Natural killer cell (primary cell): ENCODE measurements around the gene RRN3. TPM values are rescaled to one million over a fixed set of nuclear protein-coding genes. Genes with fewer than 3 reads are reported as not detected.
"Not testable (repeated sequence)": the region's sequence is repeated elsewhere in the genome, so short reads cannot be mapped to it uniquely, and the experiment has no call there.

Source experiments
- ATAC-seq, 3 donors: fragments of 150-1000 bp in 2 of 3; fragments of 200-7000 bp in 1 of 3; cut with Tn5 transposase; 1 replicate in 1 of 3; 2 replicates in 2 of 3; pipeline ENCODE4 v1.10.0; 2021; ENCODE audit warnings: mild to moderate bottlenecking in 2 of 3, moderate library complexity in 2 of 3
- DNase-seq, 2 donors: peaks; one replicate each; pipeline versions ENCODE4 v3.0.0 to v3.0.0-alpha.2; 2013 to 2021; ENCODE audit warnings: mixed read lengths in 1 of 2
- H3K27ac ChIP-seq: one replicate; pipeline ENCODE4 v1.5.1; 2013; ENCODE audit warnings: mild to moderate bottlenecking, low read length
- H3K27me3 ChIP-seq: one replicate; pipeline ENCODE4 v1.6.1; 2013; ENCODE audit warnings: low read length; ENCODE audit not compliant: control insufficient read depth, insufficient read depth
- H3K36me3 ChIP-seq: one replicate; pipeline ENCODE4 v1.6.1; 2013; ENCODE audit warnings: low read length; ENCODE audit not compliant: control insufficient read depth, insufficient read depth
- H3K4me1 ChIP-seq: one replicate; pipeline ENCODE4 v1.6.1; 2013; ENCODE audit warnings: low read length; ENCODE audit not compliant: control insufficient read depth, insufficient read depth
- H3K4me3 ChIP-seq: one replicate; pipeline ENCODE4 v1.5.1; 2013; ENCODE audit warnings: low read length
- H3K9me3 ChIP-seq: one replicate; pipeline ENCODE4 v1.6.1; 2013; ENCODE audit warnings: low read length; ENCODE audit not compliant: control insufficient read depth, insufficient read depth
- H3K27ac Mint-ChIP-seq, 2 donors: one replicate each; pipeline ENCODE4 v1.8.0; 2022; ENCODE audit warnings: mild to moderate bottlenecking in 2 of 2, mixed read lengths in 2 of 2, moderate library complexity in 1 of 2
- H3K27me3 Mint-ChIP-seq, 2 donors: one replicate each; pipeline ENCODE4 v1.8.0; 2022; ENCODE audit warnings: low read depth in 2 of 2, mixed read lengths in 2 of 2
- H3K36me3 Mint-ChIP-seq: one replicate; pipeline ENCODE4 v1.8.0; 2022; ENCODE audit warnings: mixed read lengths
- H3K4me1 Mint-ChIP-seq, 2 donors: one replicate each; pipeline ENCODE4 v1.8.0; 2022; ENCODE audit warnings: mixed read lengths in 2 of 2
- H3K4me3 Mint-ChIP-seq: one replicate; pipeline ENCODE4 v1.8.0; 2022; ENCODE audit warnings: mild to moderate bottlenecking, moderate library complexity, mixed read lengths
- H3K9me3 Mint-ChIP-seq, 2 donors: one replicate each; pipeline ENCODE4 v1.8.0; 2022; ENCODE audit warnings: mixed read lengths in 2 of 2
- CTCF ChIP-seq: fragments of 200-600 bp; IDR thresholded peaks from one replicate; pipeline ENCODE4 v1.8.0; 2022; ENCODE audit warnings: antibody characterized with exemption
- WGBS: methylation state at CpG from one replicate; pipeline ENCODE4 v1.1.7; 2013; ENCODE audit warnings: missing lambda C conversion rate; ENCODE audit not compliant: insufficient coverage; 5-methylcytosine and 5-hydroxymethylcytosine counted together
- intact Hi-C: fragments of 100-400 bp; cut with micrococcal nuclease; formaldehyde crosslinking; loops from one replicate; pipeline ENCODE4 v1.14.2; 2022
- total RNA-seq, 4 donors: library from RNA; stranded (reverse); fragments of 120-200 nt in 1 of 4; gene quantifications; one replicate each; pipeline versions ENCODE4 v1.2.3 to v1.2.4, GENCODE V29; 2013 to 2022

Gene RRN3
- total RNA-seq, 3 donors from 2014 or later (not counting 1 experiment from before 2014, with no cell fraction given): 40.8 to 45.3 (median 43.4) TPM

- H3K4me1 ChIP-seq, H3K27me3 Mint-ChIP-seq, H3K9me3 ChIP-seq, H3K27ac ChIP-seq, H3K4me3 Mint-ChIP-seq, H3K4me1 Mint-ChIP-seq, H3K27me3 ChIP-seq, intact Hi-C loops, ATAC-seq, DNase-seq, H3K36me3 Mint-ChIP-seq, H3K27ac Mint-ChIP-seq, H3K4me3 ChIP-seq, H3K9me3 Mint-ChIP-seq: not testable (repeated sequence)
- H3K36me3 ChIP-seq: peaks cover 26% of the 10 kb centered on the region
- 95% methylated on average over 1 of the region's 1 CpG for WGBS
Observed at GRCh38 chr16:15080883-15081282, 13.2 kb downstream of the RRN3 start.

DNA sequence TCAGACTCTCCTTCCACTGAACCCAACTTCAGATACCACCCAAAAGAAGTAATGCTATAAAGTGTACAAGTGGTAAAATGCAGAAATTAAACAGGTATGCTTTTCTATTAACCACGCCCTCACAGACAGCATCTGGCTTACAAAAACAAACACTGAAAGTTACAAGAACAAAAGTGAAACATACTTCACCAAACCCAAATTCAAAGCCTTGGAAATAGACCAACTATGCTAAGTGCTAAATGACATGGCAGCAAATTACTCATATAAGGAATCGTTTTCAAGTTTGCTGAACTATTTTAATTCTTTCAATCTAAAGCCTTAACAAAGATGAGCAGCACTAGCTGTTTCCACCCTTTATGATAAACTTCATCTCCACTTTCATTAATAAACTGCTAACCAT lies 17.9 kb downstream of the RRN3 start:
- peaks cover 36% of the 10 kb centered on the region for H3K36me3 ChIP-seq
- H3K4me1 ChIP-seq, H3K4me3 ChIP-seq, H3K27ac ChIP-seq, intact Hi-C loops, H3K9me3 Mint-ChIP-seq, H3K27me3 ChIP-seq, H3K4me3 Mint-ChIP-seq, H3K27me3 Mint-ChIP-seq, H3K9me3 ChIP-seq, H3K4me1 Mint-ChIP-seq, DNase-seq, ATAC-seq: not testable (repeated sequence)
- peaks cover 25% of the 10 kb centered on the region for H3K36me3 Mint-ChIP-seq
- WGBS: 71% methylated on average over 1 of the region's 2 CpGs
- peak overlapping the region; percentile 26 for H3K27ac Mint-ChIP-seq

DNA sequence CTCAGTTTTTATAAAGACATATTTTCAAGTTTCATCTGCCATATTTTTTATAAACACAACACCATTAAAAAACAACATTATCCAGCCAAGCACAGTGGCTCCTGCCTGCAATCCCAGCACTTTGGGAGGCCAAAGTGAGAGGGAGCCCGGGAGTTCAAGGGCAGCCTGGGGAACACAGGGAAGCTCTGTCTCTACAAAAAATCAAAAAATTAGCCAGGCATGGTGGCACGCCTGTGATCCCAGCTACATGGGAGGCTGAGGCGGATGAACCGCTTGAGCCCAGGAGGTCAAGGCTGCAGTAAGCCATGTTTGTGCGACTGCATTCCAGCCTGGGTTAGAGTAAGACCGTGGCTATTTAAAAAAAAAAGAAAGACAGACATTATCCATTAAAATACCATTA lies 21.0 kb downstream of the RRN3 start:
- peaks cover 39% of the 10 kb centered on the region for H3K36me3 ChIP-seq
- Mint-ChIP-seq H3K27ac (no peak overlapping the region), H3K4me3 (no peak overlapping the region), H3K36me3 (peaks cover 25% of the 10 kb centered on the region), H3K9me3 (no peaks in the 10 kb centered on the region), H3K27me3 (no peaks in the 10 kb centered on the region), H3K4me1 (peaks cover 0 to 4% of the 10 kb centered on the region in 2 donors)
- H3K27me3 ChIP-seq: no peaks in the 10 kb centered on the region
- ATAC-seq (no peak), DNase-seq (no peak)
- no peak overlapping the region for H3K4me3 ChIP-seq
- no peaks in the 10 kb centered on the region for H3K9me3 ChIP-seq
- no peak overlapping the region for H3K27ac ChIP-seq
- 90% methylated on average over 6 of the region's 6 CpGs for WGBS
- intact Hi-C loops: no loop called here
- no peak for TF ChIP-seq CTCF
- no peaks in the 10 kb centered on the region for H3K4me1 ChIP-seq

GRCh38 chr16:15071916-15072769 lies 21.9 kb downstream of the RRN3 start:
- peak; percentile 74 to 89 (median 77) for ATAC-seq
- DNase-seq, H3K27me3 Mint-ChIP-seq, H3K27me3 ChIP-seq, H3K4me1 Mint-ChIP-seq, H3K9me3 Mint-ChIP-seq, H3K9me3 ChIP-seq, intact Hi-C loops, H3K4me1 ChIP-seq, H3K4me3 ChIP-seq, H3K4me3 Mint-ChIP-seq, H3K27ac ChIP-seq: not testable (repeated sequence)
- peaks cover 39% of the 10 kb centered on the region for H3K36me3 ChIP-seq
- WGBS: 86% methylated on average over 10 of the region's 16 CpGs
- TF ChIP-seq CTCF: peak; percentile 41
- peaks cover 25% of the 10 kb centered on the region for H3K36me3 Mint-ChIP-seq
- H3K27ac Mint-ChIP-seq: peak overlapping the region; percentile 23 to 68

DNA sequence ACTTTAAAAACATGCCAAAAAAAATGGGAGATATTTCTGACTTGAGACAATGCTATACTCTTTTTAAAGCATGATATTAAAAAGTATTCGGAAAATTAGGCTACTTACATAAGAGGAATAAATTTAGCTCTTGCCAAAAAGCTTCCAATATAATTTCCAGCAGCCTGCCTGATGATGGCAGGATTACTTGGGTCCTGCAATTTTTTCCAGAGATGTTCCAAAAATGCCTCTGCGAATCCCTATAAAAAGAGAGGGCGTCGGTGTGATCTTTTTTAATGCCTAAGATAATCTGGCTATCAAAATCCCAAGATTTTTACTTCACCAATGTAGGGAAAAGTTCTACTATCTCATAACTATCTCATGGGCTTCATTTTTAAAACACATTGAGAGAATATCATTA lies 23.1 kb downstream of the RRN3 start:
- not testable (repeated sequence) for H3K27ac Mint-ChIP-seq, DNase-seq
- 100% methylated on average over 1 of the region's 4 CpGs for WGBS

GRCh38 chr16:15066690-15067089 lies 27.4 kb downstream of the RRN3 start:
- WGBS: 86% methylated on average over 7 of the region's 8 CpGs
- DNase-seq, H3K27me3 ChIP-seq, H3K9me3 ChIP-seq, H3K27ac ChIP-seq, H3K4me1 ChIP-seq, H3K9me3 Mint-ChIP-seq, H3K36me3 Mint-ChIP-seq, intact Hi-C loops, H3K4me3 Mint-ChIP-seq, ATAC-seq, H3K27me3 Mint-ChIP-seq, H3K4me3 ChIP-seq: not testable (repeated sequence)
- Mint-ChIP-seq H3K27ac (peak overlapping the region; percentile 41 to 59), H3K4me1 (peaks cover 7 to 14% of the 10 kb centered on the region in 2 donors)
- peaks cover 26% of the 10 kb centered on the region for H3K36me3 ChIP-seq

More for the DNA sequence above, 23.1 kb downstream of the RRN3 start:
- peaks cover 37% of the 10 kb centered on the region for H3K36me3 ChIP-seq
- H3K4me1 ChIP-seq, intact Hi-C loops, H3K4me3 ChIP-seq, H3K4me1 Mint-ChIP-seq, H3K9me3 ChIP-seq, H3K27me3 ChIP-seq, H3K9me3 Mint-ChIP-seq, H3K4me3 Mint-ChIP-seq, ATAC-seq, H3K27me3 Mint-ChIP-seq, H3K27ac ChIP-seq: not testable (repeated sequence)
- H3K36me3 Mint-ChIP-seq: peaks cover 20% of the 10 kb centered on the region
